ENCODE results near the gene HIBADH. TPM values are rescaled to one million over a fixed set of nuclear protein-coding genes. Genes with fewer than 3 reads are reported as not detected.

The HIBADH gene
- total RNA-seq, 1 donor from 2014 or later = 25.3 TPM

DNA sequence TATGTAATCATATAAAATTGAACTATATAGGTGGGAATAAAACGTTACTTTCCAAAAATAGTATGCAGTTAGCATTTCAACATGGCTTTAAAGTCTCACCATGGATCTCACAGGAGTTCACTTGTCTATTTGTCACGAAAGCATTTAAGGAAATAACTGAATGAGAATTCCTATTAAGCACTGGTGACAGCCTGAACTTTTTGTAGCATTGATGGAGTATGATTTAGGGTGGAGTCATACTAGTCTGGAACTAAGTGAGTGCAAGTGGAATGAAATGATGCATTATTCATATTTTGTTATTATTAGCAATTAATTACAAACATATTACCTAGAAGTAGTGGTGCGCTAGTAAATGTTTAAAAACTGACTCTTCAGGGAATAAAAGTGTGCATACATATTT is 26.0 kb upstream of the HIBADH start:
- H3K27me3 Mint-ChIP-seq = no peaks in the 10 kb centered on the region
- H3K9me3 Mint-ChIP-seq (ENCODE audit: low read depth) = no peaks in the 10 kb centered on the region
- no peaks in the 10 kb centered on the region for H3K36me3 Mint-ChIP-seq (ENCODE audit: insufficient read depth)
- no peaks in the 10 kb centered on the region for H3K4me1 Mint-ChIP-seq (ENCODE audit: low read depth)
- TF ChIP-seq, protein P1, sequence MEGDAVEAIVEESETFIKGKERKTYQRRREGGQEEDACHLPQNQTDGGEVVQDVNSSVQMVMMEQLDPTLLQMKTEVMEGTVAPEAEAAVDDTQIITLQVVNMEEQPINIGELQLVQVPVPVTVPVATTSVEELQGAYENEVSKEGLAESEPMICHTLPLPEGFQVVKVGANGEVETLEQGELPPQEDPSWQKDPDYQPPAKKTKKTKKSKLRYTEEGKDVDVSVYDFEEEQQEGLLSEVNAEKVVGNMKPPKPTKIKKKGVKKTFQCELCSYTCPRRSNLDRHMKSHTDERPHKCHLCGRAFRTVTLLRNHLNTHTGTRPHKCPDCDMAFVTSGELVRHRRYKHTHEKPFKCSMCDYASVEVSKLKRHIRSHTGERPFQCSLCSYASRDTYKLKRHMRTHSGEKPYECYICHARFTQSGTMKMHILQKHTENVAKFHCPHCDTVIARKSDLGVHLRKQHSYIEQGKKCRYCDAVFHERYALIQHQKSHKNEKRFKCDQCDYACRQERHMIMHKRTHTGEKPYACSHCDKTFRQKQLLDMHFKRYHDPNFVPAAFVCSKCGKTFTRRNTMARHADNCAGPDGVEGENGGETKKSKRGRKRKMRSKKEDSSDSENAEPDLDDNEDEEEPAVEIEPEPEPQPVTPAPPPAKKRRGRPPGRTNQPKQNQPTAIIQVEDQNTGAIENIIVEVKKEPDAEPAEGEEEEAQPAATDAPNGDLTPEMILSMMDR (IDR thresholded peaks at IDR 0.05; ENCODE audit: unreplicated experiment) = no peak
- H3K27ac Mint-ChIP-seq = no peak overlapping the region
- no peak for DNase-seq (ENCODE audit: low spot score, unreplicated experiment)
- H3K4me3 Mint-ChIP-seq (ENCODE audit: low read depth) = no peak overlapping the region

DNA sequence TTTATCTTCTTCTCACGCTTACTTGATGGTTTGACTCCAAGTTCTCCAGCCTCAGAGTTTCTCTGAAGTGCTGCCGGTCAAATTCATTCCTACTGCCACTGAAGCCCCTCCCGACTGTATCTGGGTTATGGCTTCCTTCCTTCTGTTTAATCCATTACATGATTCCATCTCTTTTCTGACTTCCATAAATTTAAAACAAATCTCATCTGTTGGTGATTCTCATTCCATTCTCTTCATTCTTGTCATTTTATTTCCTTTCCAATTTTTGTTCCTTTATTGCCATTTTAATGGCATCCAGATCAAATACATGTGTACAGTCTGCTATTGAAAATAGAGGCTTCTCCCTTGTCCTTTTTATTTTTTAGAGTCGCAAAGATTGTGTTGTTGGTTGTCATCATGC is 25.4 kb upstream of the HIBADH start:
- no peaks in the 10 kb centered on the region for H3K36me3 Mint-ChIP-seq (ENCODE audit: insufficient read depth)
- no peak for DNase-seq (ENCODE audit: low spot score, unreplicated experiment)
- no peak overlapping the region for H3K27ac Mint-ChIP-seq
- no peaks in the 10 kb centered on the region for H3K27me3 Mint-ChIP-seq
- no peak overlapping the region for H3K4me3 Mint-ChIP-seq (ENCODE audit: low read depth)
- TF ChIP-seq, protein P1 (IDR thresholded peaks at IDR 0.05; ENCODE audit: unreplicated experiment) = no peak
- no peaks in the 10 kb centered on the region for H3K9me3 Mint-ChIP-seq (ENCODE audit: low read depth)
- no peaks in the 10 kb centered on the region for H3K4me1 Mint-ChIP-seq (ENCODE audit: low read depth)

DNA sequence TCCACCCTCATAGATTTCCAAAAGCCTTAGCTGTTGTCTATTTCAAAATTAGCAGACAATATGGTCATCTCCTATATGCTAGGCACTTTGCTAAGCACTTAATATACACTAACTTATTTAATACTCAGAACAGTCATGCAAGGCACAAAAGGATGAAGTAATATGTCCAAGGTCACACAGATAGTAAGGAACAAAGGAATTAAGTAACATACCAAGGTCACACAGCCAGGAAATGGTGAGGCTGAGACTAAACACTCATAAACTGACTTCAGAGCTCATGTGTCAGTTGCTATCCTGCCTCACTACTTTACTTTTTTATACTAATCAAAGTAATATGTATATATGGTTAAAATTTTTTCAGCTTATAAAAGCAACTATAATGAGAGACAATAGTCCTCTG is 23.6 kb upstream of the HIBADH start:
- Mint-ChIP-seq H3K36me3 (ENCODE audit: insufficient read depth) (no peaks in the 10 kb centered on the region), H3K4me3 (ENCODE audit: low read depth) (no peak overlapping the region), H3K9me3 (ENCODE audit: low read depth) (no peaks in the 10 kb centered on the region), H3K27me3 (no peaks in the 10 kb centered on the region), H3K27ac (no peak overlapping the region), H3K4me1 (ENCODE audit: low read depth) (no peaks in the 10 kb centered on the region)
- TF ChIP-seq, protein P1 (IDR thresholded peaks at IDR 0.05; ENCODE audit: unreplicated experiment) = no peak
- DNase-seq (ENCODE audit: low spot score, unreplicated experiment) = no peak

DNA sequence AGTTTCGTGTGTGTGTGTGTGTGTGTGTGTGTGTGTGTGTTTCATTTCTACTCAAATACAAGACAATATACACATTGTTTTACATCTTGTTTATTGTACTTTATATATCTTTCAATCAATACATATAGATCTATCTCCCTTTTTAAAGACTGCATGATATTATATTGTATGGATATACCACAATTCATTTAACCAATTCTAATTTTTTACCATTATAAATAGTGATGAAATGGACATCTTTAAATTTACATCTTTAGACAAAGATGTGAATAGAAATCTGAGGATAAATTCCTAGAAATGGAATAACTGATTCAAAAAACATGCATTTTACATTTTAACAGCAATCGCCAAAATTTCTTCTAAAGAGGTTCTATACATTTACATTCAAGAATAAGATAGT is 23.2 kb upstream of the HIBADH start:
- H3K4me3 Mint-ChIP-seq (ENCODE audit: low read depth) = no peak overlapping the region
- H3K4me1 Mint-ChIP-seq (ENCODE audit: low read depth) = no peaks in the 10 kb centered on the region
- DNase-seq (ENCODE audit: low spot score, unreplicated experiment) = no peak
- H3K27me3 Mint-ChIP-seq = no peaks in the 10 kb centered on the region
- no peak overlapping the region for H3K27ac Mint-ChIP-seq
- no peaks in the 10 kb centered on the region for H3K9me3 Mint-ChIP-seq (ENCODE audit: low read depth)
- no peaks in the 10 kb centered on the region for H3K36me3 Mint-ChIP-seq (ENCODE audit: insufficient read depth)
- TF ChIP-seq, protein P1 (IDR thresholded peaks at IDR 0.05; ENCODE audit: unreplicated experiment) = no peak

DNA sequence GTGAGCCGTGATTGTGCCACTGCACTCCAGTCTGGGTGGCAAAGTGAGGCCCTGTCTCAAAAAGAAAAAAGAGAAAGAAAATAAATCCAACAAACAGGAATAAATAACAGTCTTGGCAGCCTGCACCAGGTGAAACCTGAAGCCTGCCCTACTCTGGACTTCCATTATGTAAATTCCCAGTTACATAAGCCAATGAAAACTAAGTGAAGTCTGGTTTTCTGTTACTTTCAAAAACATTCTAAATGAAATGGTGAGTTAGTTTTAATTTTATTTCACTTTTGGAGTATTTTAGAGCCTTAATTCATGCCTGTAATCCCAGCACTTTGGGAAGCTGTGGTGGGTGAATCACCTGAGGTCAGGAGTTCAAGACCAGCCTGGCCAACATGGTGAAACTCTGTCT is 22.5 kb upstream of the HIBADH start:
- DNase-seq (ENCODE audit: low spot score, unreplicated experiment) = no peak
- Mint-ChIP-seq H3K4me1 (ENCODE audit: low read depth) (no peaks in the 10 kb centered on the region), H3K9me3 (ENCODE audit: low read depth) (no peaks in the 10 kb centered on the region), H3K27me3 (no peaks in the 10 kb centered on the region), H3K4me3 (ENCODE audit: low read depth) (no peak overlapping the region), H3K36me3 (ENCODE audit: insufficient read depth) (no peaks in the 10 kb centered on the region), H3K27ac (no peak overlapping the region)
- TF ChIP-seq, protein P1 (IDR thresholded peaks at IDR 0.05; ENCODE audit: unreplicated experiment) = no peak

All from progenitor cell of endocrine pancreas (in vitro differentiated cells).